H9 (cell line): ENCODE results near the gene DNAH8. TPM values are rescaled to one million over a fixed set of nuclear protein-coding genes. Genes with fewer than 3 reads are reported as not detected.

Experiments used
- DNase-seq: peaks from one replicate; pipeline ENCODE4 v3.0.0-alpha.2; 2017
- H2AFZ ChIP-seq: one replicate; pipeline ENCODE4 v1.6.1; 2013; ENCODE audit warnings: mild to moderate bottlenecking, low read length, control low read depth, moderate library complexity
- H2AK5ac ChIP-seq: 2 replicates; pipeline ENCODE4 v1.6.1; 2013; ENCODE audit warnings: low read length, control low read depth, mixed read lengths; ENCODE audit not compliant: insufficient read length
- H2BK120ac ChIP-seq: one replicate; pipeline ENCODE4 v1.6.1; 2013; ENCODE audit warnings: low read depth, mild to moderate bottlenecking, low read length, control low read depth, inconsistent platforms; ENCODE audit not compliant: poor library complexity, severe bottlenecking
- H2BK12ac ChIP-seq: 2 replicates; pipeline ENCODE4 v1.6.1; 2013; ENCODE audit warnings: low read length, control low read depth, mixed read lengths, low read depth; ENCODE audit not compliant: insufficient read length
- H2BK15ac ChIP-seq: 2 replicates; pipeline ENCODE4 v1.6.1; 2013; ENCODE audit warnings: low read depth, low read length, control low read depth
- H2BK20ac ChIP-seq: one replicate; pipeline ENCODE4 v1.6.1; 2013; ENCODE audit warnings: low read depth, mild to moderate bottlenecking, low read length, control low read depth, inconsistent platforms; ENCODE audit not compliant: poor library complexity, severe bottlenecking
- H2BK5ac ChIP-seq: 2 replicates; pipeline ENCODE4 v1.6.1; 2013; ENCODE audit warnings: low read length, control low read depth, mixed read lengths; ENCODE audit not compliant: insufficient read length
- H3K14ac ChIP-seq: 2 replicates; pipeline ENCODE4 v1.6.1; 2013; ENCODE audit warnings: low read length, control low read depth; ENCODE audit not compliant: insufficient read depth
- H3K18ac ChIP-seq: 2 replicates; pipeline ENCODE4 v1.6.1; 2013; ENCODE audit warnings: low read depth, mild to moderate bottlenecking, mixed read lengths, low read length, control low read depth; ENCODE audit not compliant: insufficient read length
- H3K23ac ChIP-seq: 2 replicates; pipeline ENCODE4 v1.6.1; 2013; ENCODE audit warnings: low read length, control low read depth, mixed read lengths, low read depth; ENCODE audit not compliant: insufficient read length
- H3K23me2 ChIP-seq: 2 replicates; pipeline ENCODE4 v1.6.1; 2013; ENCODE audit warnings: low read depth, mild to moderate bottlenecking, mixed read lengths, low read length, control low read depth; ENCODE audit not compliant: insufficient read length, poor library complexity, severe bottlenecking
- H3K27ac ChIP-seq: 2 replicates; pipeline ENCODE4 v1.5.1; 2013; ENCODE audit warnings: low read length, control low read depth, mixed read lengths, low read depth; ENCODE audit not compliant: insufficient read length
- H3K27me3 ChIP-seq: 2 replicates; pipeline ENCODE4 v1.6.1; 2013; ENCODE audit warnings: low read length, control low read depth, inconsistent platforms; ENCODE audit not compliant: insufficient read depth
- H3K4ac ChIP-seq: 2 replicates; pipeline ENCODE4 v1.6.1; 2013; ENCODE audit warnings: low read depth, mild to moderate bottlenecking, control low read depth, inconsistent platforms, low read length, moderate library complexity
- H3K4me1 ChIP-seq: 2 replicates; pipeline ENCODE4 v1.6.1; 2013; ENCODE audit warnings: low read length, control low read depth, inconsistent platforms; ENCODE audit not compliant: insufficient read depth
- H3K4me2 ChIP-seq: 2 replicates; pipeline ENCODE4 v1.6.1; 2013; ENCODE audit warnings: low read length, control low read depth, mixed read lengths; ENCODE audit not compliant: insufficient read length, insufficient read depth
- H3K56ac ChIP-seq: 2 replicates; pipeline ENCODE4 v1.6.1; 2013; ENCODE audit warnings: low read depth, mild to moderate bottlenecking, mixed read lengths, low read length, control low read depth; ENCODE audit not compliant: insufficient read length
- H3K79me1 ChIP-seq: 2 replicates; pipeline ENCODE4 v1.6.1; 2013; ENCODE audit warnings: low read depth, mild to moderate bottlenecking, moderate library complexity, low read length, control low read depth, inconsistent platforms; ENCODE audit not compliant: insufficient read depth, poor library complexity, severe bottlenecking
- H3K79me2 ChIP-seq: 2 replicates; pipeline ENCODE4 v1.6.1; 2013; ENCODE audit warnings: low read length, control low read depth, inconsistent platforms; ENCODE audit not compliant: insufficient read depth
- H3K9ac ChIP-seq: 2 replicates; pipeline ENCODE4 v1.6.1; 2013; ENCODE audit warnings: low read length, control low read depth, mixed read lengths; ENCODE audit not compliant: insufficient read length; ENCODE audit errors: extremely low read depth
- H3K9me3 ChIP-seq: one replicate; pipeline ENCODE4 v1.6.1; 2013; ENCODE audit warnings: low read depth, low read length, inconsistent platforms; ENCODE audit not compliant: control insufficient read depth
- H3T11ph ChIP-seq: one replicate; pipeline ENCODE4 v1.6.1; 2013; ENCODE audit warnings: mild to moderate bottlenecking, low read length, control low read depth, inconsistent platforms
- H4K20me1 ChIP-seq: one replicate; pipeline ENCODE4 v1.6.1; 2013; ENCODE audit not compliant: control insufficient read depth, insufficient read length, insufficient read depth
- H4K5ac ChIP-seq: 2 replicates; pipeline ENCODE4 v1.6.1; 2013; ENCODE audit warnings: low read depth, mild to moderate bottlenecking, mixed read lengths, low read length, control low read depth; ENCODE audit not compliant: insufficient read length
- H4K8ac ChIP-seq: replicated peaks from 2 replicates; pipeline ENCODE4 v1.6.1; 2013; ENCODE audit warnings: low read length, control low read depth, mixed read lengths, low read depth; ENCODE audit not compliant: insufficient read length
- H4K91ac ChIP-seq: 2 replicates; pipeline ENCODE4 v1.6.1; 2013; ENCODE audit warnings: low read depth, mild to moderate bottlenecking, moderate library complexity, mixed read lengths, low read length, control low read depth; ENCODE audit not compliant: insufficient read length
- H3K27ac Mint-ChIP-seq, 3 experiments: 2 replicates in 2 of 3; 3 replicates in 1 of 3; pipeline ENCODE4 v1.8.0; 2020 to 2021; ENCODE audit warnings: mixed read lengths in 3 of 3, mild to moderate bottlenecking in 1 of 3, moderate library complexity in 1 of 3
- H3K27me3 Mint-ChIP-seq: 2 replicates; pipeline ENCODE4 v1.8.0; 2021; ENCODE audit warnings: low read depth, mild to moderate bottlenecking, moderate library complexity, mixed read lengths
- H3K36me3 Mint-ChIP-seq, 3 experiments: 2 replicates in 2 of 3; 3 replicates in 1 of 3; pipeline ENCODE4 v1.8.0; 2020 to 2021; ENCODE audit warnings: low read depth in 3 of 3, mixed read lengths in 3 of 3; ENCODE audit not compliant: insufficient read depth in 1 of 3
- H3K4me1 Mint-ChIP-seq, 2 experiments: 2 replicates each; pipeline ENCODE4 v1.8.0; 2020; ENCODE audit warnings: mixed read lengths in 2 of 2
- H3K4me3 Mint-ChIP-seq, 2 experiments: 2 replicates in 1 of 2; 3 replicates in 1 of 2; pipeline ENCODE4 v1.8.0; 2020 to 2021; ENCODE audit warnings: mild to moderate bottlenecking in 2 of 2, mixed read lengths in 2 of 2, moderate library complexity in 1 of 2
- H3K9me3 Mint-ChIP-seq, 2 experiments: 2 replicates in 1 of 2; 3 replicates in 1 of 2; pipeline ENCODE4 v1.8.0; 2020; ENCODE audit warnings: mild to moderate bottlenecking in 2 of 2, mixed read lengths in 2 of 2, moderate library complexity in 1 of 2
- CTCF ChIP-seq: fragments of 200-600 bp; sonication (generic); conservative IDR thresholded peaks from 3 replicates; pipeline ENCODE4 v1.8.0; 2021; ENCODE audit warnings: antibody characterized with exemption, mild to moderate bottlenecking
- total RNA-seq: library from RNA; stranded (reverse); gene quantifications from 2 replicates; pipeline ENCODE4 v1.2.1, GENCODE V29; 2021

The DNAH8 gene
- total RNA-seq, 1 experiment from 2014 or later: not detected

- Histone ChIP-seq H4K5ac (no peak overlapping the region), H3K79me2 (no peaks in the 10 kb centered on the region), H3K18ac (no peak overlapping the region), H3K14ac (no peak overlapping the region), H3K4me1 (no peaks in the 10 kb centered on the region), H2BK120ac (no peak overlapping the region), H3K79me1 (no peaks in the 10 kb centered on the region), H3K9me3 (no peaks in the 10 kb centered on the region), H3K27ac (no peak overlapping the region), H2BK15ac (no peak overlapping the region), H4K91ac (no peak overlapping the region), H3K4me2 (no peak overlapping the region), H3K4ac (no peak overlapping the region), H3K23me2 (no peaks in the 10 kb centered on the region), H3T11ph (no peak overlapping the region), H2BK20ac (no peak overlapping the region), H2AK5ac (no peak overlapping the region), H2AFZ (no peak overlapping the region), H3K9ac (no peak overlapping the region), H4K20me1 (no peaks in the 10 kb centered on the region), H3K56ac (no peak overlapping the region), H3K27me3 (no peaks in the 10 kb centered on the region), H2BK12ac (no peak overlapping the region), H4K8ac (no peak overlapping the region), H3K23ac (no peak overlapping the region), H2BK5ac (no peak overlapping the region)
- no peak for TF ChIP-seq CTCF
- no peak overlapping the region for H3K27ac Mint-ChIP-seq
- DNase-seq: no peak
- no peaks in the 10 kb centered on the region for H3K36me3 Mint-ChIP-seq
- no peaks in the 10 kb centered on the region for H3K9me3 Mint-ChIP-seq
- no peaks in the 10 kb centered on the region for H3K4me1 Mint-ChIP-seq
- H3K4me3 Mint-ChIP-seq: no peak overlapping the region
- H3K27me3 Mint-ChIP-seq: peaks cover 2% of the 10 kb centered on the region
Measured at GRCh38 chr6:38753707-38754106, 38.6 kb downstream of the DNAH8 start.
